Neural progenitor cell (in vitro differentiated cells): ENCODE results near the gene APBA3. TPM values are rescaled to one million over a fixed set of nuclear protein-coding genes. Genes with fewer than 3 reads are reported as not detected.
A peak's percentile ranks its signal among the peaks of the same experiment; 100 is the strongest.

Experiments used
- DNase-seq: peaks from one replicate; pipeline ENCODE4 v3.0.0-alpha.2; 2016; ENCODE audit warnings: low spot score
- H2AFZ ChIP-seq: fragments of 200-600 bp; sonication (generic); replicated peaks from 2 replicates; pipeline ENCODE4 v1.6.1; 2016; ENCODE audit warnings: antibody characterized with exemption
- H3F3A ChIP-seq: fragments of 200-600 bp; sonication (generic); 2 replicates; pipeline ENCODE4 v1.6.1; 2016; ENCODE audit warnings: antibody characterized with exemption, low read depth
- H3K27ac ChIP-seq: fragments of 200-600 bp; sonication (generic); 2 replicates; pipeline ENCODE4 v1.5.1; 2016; ENCODE audit warnings: mild to moderate bottlenecking
- H3K27me3 ChIP-seq: fragments of 200-600 bp; sonication (generic); 2 replicates; pipeline ENCODE4 v1.6.1; 2016; ENCODE audit warnings: mild to moderate bottlenecking, moderate library complexity
- H3K36me3 ChIP-seq: fragments of 200-600 bp; sonication (generic); 2 replicates; pipeline ENCODE4 v1.5.1; 2016
- H3K4me1 ChIP-seq: fragments of 200-600 bp; sonication (generic); 2 replicates; pipeline ENCODE4 v1.6.1; 2016; ENCODE audit warnings: mixed run types
- H3K4me2 ChIP-seq: fragments of 200-600 bp; sonication (generic); 2 replicates; pipeline ENCODE4 v1.6.1; 2016
- H3K4me3 ChIP-seq: fragments of 200-600 bp; sonication (generic); 2 replicates; pipeline ENCODE4 v1.5.1; 2016
- H3K79me2 ChIP-seq: fragments of 200-600 bp; sonication (generic); 2 replicates; pipeline ENCODE4 v1.6.1; 2016; ENCODE audit warnings: low read depth
- H3K9ac ChIP-seq: fragments of 200-600 bp; sonication (generic); 2 replicates; pipeline ENCODE4 v1.6.1; 2016
- H3K9me3 ChIP-seq: fragments of 200-600 bp; sonication (generic); 2 replicates; pipeline ENCODE4 v1.5.1; 2016; ENCODE audit warnings: low read depth
- H4K20me1 ChIP-seq: fragments of 200-600 bp; sonication (generic); 2 replicates; pipeline ENCODE4 v1.6.1; 2016; ENCODE audit warnings: low read depth
- H3K27ac Mint-ChIP-seq: 3 replicates; pipeline ENCODE4 v1.8.0; 2021; ENCODE audit warnings: mixed read lengths
- H3K27me3 Mint-ChIP-seq: 2 replicates; pipeline ENCODE4 v1.8.0; 2022; ENCODE audit warnings: low read depth, mild to moderate bottlenecking, inconsistent platforms, moderate library complexity, mixed read lengths; ENCODE audit not compliant: insufficient read depth
- H3K36me3 Mint-ChIP-seq: 3 replicates; pipeline ENCODE4 v1.8.0; 2021; ENCODE audit warnings: mixed read lengths
- H3K4me1 Mint-ChIP-seq: 3 replicates; pipeline ENCODE4 v1.8.0; 2021; ENCODE audit warnings: mixed read lengths
- H3K4me3 Mint-ChIP-seq: 3 replicates; pipeline ENCODE4 v1.8.0; 2021; ENCODE audit warnings: mild to moderate bottlenecking, moderate library complexity, mixed read lengths
- H3K9me3 Mint-ChIP-seq: 3 replicates; pipeline ENCODE4 v1.8.0; 2020; ENCODE audit warnings: mixed read lengths
- CTCF ChIP-seq: fragments of 200-600 bp; sonication (generic); IDR thresholded peaks from 2 replicates; pipeline ENCODE4 v1.5.1; 2017; ENCODE audit warnings: antibody characterized with exemption, mild to moderate bottlenecking
- EZH2 ChIP-seq: fragments of 200-600 bp; sonication (generic); IDR thresholded peaks from 2 replicates; pipeline ENCODE4 v1.6.1; 2017; ENCODE audit warnings: antibody characterized with exemption, mild to moderate bottlenecking, moderate library complexity
- EZH2phosphoT487 ChIP-seq: fragments of 200-600 bp; sonication (generic); IDR thresholded peaks from 2 replicates; pipeline ENCODE4 v1.6.1; 2017; ENCODE audit warnings: antibody characterized with exemption
- total RNA-seq: library from RNA; depleted of rRNA; stranded (reverse); fragments of >200 nt; gene quantifications from 2 replicates; pipeline ENCODE4 v1.2.3, GENCODE V29; 2015; ENCODE audit warnings: low replicate concordance

APBA3 gene
- total RNA-seq, 1 donor from 2014 or later, result 17.3 TPM

DNA sequence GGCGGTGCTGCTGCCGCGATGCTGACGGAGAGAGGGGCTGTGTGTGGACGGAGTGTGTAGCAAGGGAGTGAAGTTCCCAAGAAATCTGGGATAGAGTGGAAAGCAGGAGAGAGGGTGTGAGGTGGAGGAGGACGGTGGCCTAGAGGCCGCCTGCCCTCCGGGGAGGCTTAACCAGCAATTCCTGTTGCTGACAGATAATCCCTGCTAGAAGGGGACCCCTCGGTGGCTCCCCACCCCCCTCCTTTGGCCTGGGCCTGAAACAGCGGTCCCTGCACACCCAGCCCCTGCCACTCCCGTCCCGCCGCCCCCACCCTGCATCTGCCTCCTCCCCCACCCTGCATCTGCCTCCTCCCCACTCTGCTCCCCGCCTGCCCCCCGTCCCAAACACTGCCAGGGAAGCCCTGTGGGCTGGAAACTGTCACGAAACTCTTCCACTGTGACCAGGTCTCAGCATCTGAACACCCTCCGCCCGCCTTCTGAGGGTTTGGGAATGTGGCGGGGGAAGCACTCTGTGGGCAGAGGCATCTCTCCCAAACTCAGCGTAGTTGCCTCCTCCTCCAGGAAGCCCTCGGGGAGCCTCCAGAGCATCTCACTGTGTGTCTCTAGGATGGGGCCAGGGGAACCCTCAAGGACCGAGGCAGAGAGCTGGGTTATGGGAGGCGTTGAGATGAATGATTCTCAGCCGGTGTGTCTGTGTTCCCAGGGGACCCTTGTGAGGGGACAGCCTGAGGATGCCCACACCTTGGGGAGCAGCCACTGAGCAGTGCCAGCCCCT lies 41.8 kb upstream of the APBA3 start:
- H2AFZ ChIP-seq, result no peak overlapping the region
- H3K36me3 Mint-ChIP-seq, result peaks cover 3% of the 10 kb centered on the region
- H3K9me3 ChIP-seq, result no peaks in the 10 kb centered on the region
- no peak for DNase-seq
- peak overlapping the region; percentile 36 for H3K27ac Mint-ChIP-seq
- H3K9me3 Mint-ChIP-seq, result peaks cover 3% of the 10 kb centered on the region
- H3K4me1 ChIP-seq, result peaks cover 7% of the 10 kb centered on the region
- H3K9ac ChIP-seq, result no peak overlapping the region
- H3K4me3 Mint-ChIP-seq, result peak overlapping the region; percentile 42
- H3K36me3 ChIP-seq, result no peaks in the 10 kb centered on the region
- no peak overlapping the region for H3K27ac ChIP-seq
- H3K4me2 ChIP-seq, result no peak overlapping the region
- H3K27me3 Mint-ChIP-seq, result peaks cover 27% of the 10 kb centered on the region
- peaks cover 17% of the 10 kb centered on the region for H3F3A ChIP-seq
- peaks cover 43% of the 10 kb centered on the region for H3K27me3 ChIP-seq
- no peaks in the 10 kb centered on the region for H3K79me2 ChIP-seq
- no peak overlapping the region for H3K4me3 ChIP-seq
- TF ChIP-seq CTCF, result no peak
- no peak for TF ChIP-seq EZH2phosphoT487
- no peak for TF ChIP-seq EZH2
- peaks cover 8% of the 10 kb centered on the region for H4K20me1 ChIP-seq
- H3K4me1 Mint-ChIP-seq, result peaks cover 5% of the 10 kb centered on the region

GRCh38 chr19:3801412-3802096 lies 40.1 kb upstream of the APBA3 start:
- H3K27me3 Mint-ChIP-seq, result peaks cover 36% of the 10 kb centered on the region

GRCh38 chr19:3800996-3801395 lies 39.5 kb upstream of the APBA3 start:
- H3K9ac ChIP-seq, result no peak overlapping the region
- peak overlapping the region; percentile 88 for H3K4me2 ChIP-seq
- H3K4me1 Mint-ChIP-seq, result peaks cover 5% of the 10 kb centered on the region

More at GRCh38 chr19:3801412-3802096, 40.1 kb upstream of the APBA3 start:
- DNase-seq, result peak; percentile 72
- peaks cover 5% of the 10 kb centered on the region for H3K4me1 Mint-ChIP-seq
- peak overlapping the region; percentile 58 for H3K4me3 Mint-ChIP-seq
- Histone ChIP-seq H3K9me3 (no peaks in the 10 kb centered on the region), H3K36me3 (no peaks in the 10 kb centered on the region), H2AFZ (peak overlapping the region; percentile 74), H3K79me2 (no peaks in the 10 kb centered on the region), H3K27ac (no peak overlapping the region), H3K4me1 (peaks cover 7% of the 10 kb centered on the region), H3K4me2 (peak overlapping the region; percentile 88), H3K9ac (no peak overlapping the region), H4K20me1 (peaks cover 8% of the 10 kb centered on the region), H3K4me3 (peak overlapping the region; percentile 47), H3K27me3 (peaks cover 43% of the 10 kb centered on the region), H3F3A (peaks cover 10% of the 10 kb centered on the region)
- peaks cover 2% of the 10 kb centered on the region for H3K36me3 Mint-ChIP-seq
- H3K27ac Mint-ChIP-seq, result no peak overlapping the region
- peaks cover 5% of the 10 kb centered on the region for H3K9me3 Mint-ChIP-seq
- peak; percentile 43 for TF ChIP-seq CTCF
- TF ChIP-seq EZH2, result peak; percentile 74
- peak; percentile 64 for TF ChIP-seq EZH2phosphoT487

More at GRCh38 chr19:3800996-3801395, 39.5 kb upstream of the APBA3 start:
- no peaks in the 10 kb centered on the region for H3K36me3 ChIP-seq
- no peak for TF ChIP-seq CTCF
- TF ChIP-seq EZH2phosphoT487, result no peak
- no peak for TF ChIP-seq EZH2
- H2AFZ ChIP-seq, result no peak overlapping the region
- H3K4me3 ChIP-seq, result peak overlapping the region; percentile 47
- H3K4me1 ChIP-seq, result peaks cover 7% of the 10 kb centered on the region
- no peak for DNase-seq
- H3K9me3 ChIP-seq, result no peaks in the 10 kb centered on the region
- H3K27ac Mint-ChIP-seq, result no peak overlapping the region
- H3K79me2 ChIP-seq, result no peaks in the 10 kb centered on the region
- peaks cover 8% of the 10 kb centered on the region for H4K20me1 ChIP-seq
- peaks cover 43% of the 10 kb centered on the region for H3K27me3 ChIP-seq
- H3K27ac ChIP-seq, result no peak overlapping the region
- H3K4me3 Mint-ChIP-seq, result peak overlapping the region; percentile 58
- peaks cover 10% of the 10 kb centered on the region for H3F3A ChIP-seq
- peaks cover 38% of the 10 kb centered on the region for H3K27me3 Mint-ChIP-seq
- H3K9me3 Mint-ChIP-seq, result peaks cover 7% of the 10 kb centered on the region
- H3K36me3 Mint-ChIP-seq, result peaks cover 2% of the 10 kb centered on the region
